ENCODE data around the gene ARFGAP1. TPM values are rescaled to one million over a fixed set of nuclear protein-coding genes. Genes with fewer than 3 reads are reported as not detected.

The ARFGAP1 gene
- total and polyA plus RNA-seq, 2 of the 8 experiments (the other 6 are each of a cell fraction or from before 2014, with no cell fraction given) = 93.7 to 100 TPM

- no peak for FAIRE-seq
- H3K27me3 ChIP-seq (replicated peaks in 1 of 4; ENCODE audit: control insufficient read depth in 3 of 4, extremely low read depth in 1 of 4, insufficient read depth in 3 of 4, low read length in 3 of 4) = peaks cover 4 to 51% (median 40%) of the 10 kb centered on the region in 4 experiments
- peak overlapping the region; percentile 13 for H2BK120ac ChIP-seq (replicated peaks; ENCODE audit: low read depth, low read length)
- peak overlapping the region in 1 of 2 experiments; percentile 97; a peak in 1 of 4 replicates for H3K4me2 ChIP-seq (ENCODE audit: insufficient read depth in 1 of 2, low read depth in 2 of 2, low read length in 2 of 2)
- H3K14ac ChIP-seq (ENCODE audit: insufficient read length) = no peak overlapping the region
- no peaks in the 10 kb centered on the region; the same call in 1 of the 2 replicates for H3K79me1 ChIP-seq (ENCODE audit: low read depth, low read length)
- peaks cover 0 to 4% of the 10 kb centered on the region in 2 experiments for H4K20me1 ChIP-seq (replicated peaks in 1 of 2; ENCODE audit: control insufficient read depth in 1 of 2, insufficient read depth in 2 of 2, low read length in 2 of 2)
- H3K36me3 ChIP-seq (ENCODE audit: control insufficient read depth in 2 of 4, insufficient read depth in 4 of 4, low read length in 3 of 4) = no peaks in the 10 kb centered on the region; a peak in 1 of 8 replicates
- WGBS, 2 experiments (ENCODE audit: extremely low coverage in 1 of 2, insufficient coverage in 1 of 2, insufficient read length in 1 of 2, insufficient replicate concordance in 2 of 2, low coverage in 1 of 2, low lambda C conversion rate in 2 of 2, missing lambda C conversion rate in 1 of 2) = 73% methylated on average over 31 of the region's 31 CpGs; no CpG with 5 or more reads in 1 of the 2 experiments
- H4K8ac ChIP-seq (ENCODE audit: extremely low read depth, insufficient read depth, low read length) = no peak overlapping the region; the same call in 1 of the 2 replicates
- H3K23me2 ChIP-seq (ENCODE audit: low read depth, low read length) = peaks cover 13% of the 10 kb centered on the region; the same call in 1 of the 2 replicates
- ChIA-PET POLR2A (ENCODE audit: partially characterized antibody) (interaction anchor here (1.1 to 4.7 kb wide), 4 partner anchors 9 to 35 kb away, joined by 3 to 21 read pairs (median 4); partner anchors contain the start of gene BIRC7), CTCF (ENCODE audit: partially characterized antibody) (interaction anchor here (0.7 to 6.8 kb wide), 10 partner anchors 9 to 240 kb away, joined by 3 to 87 read pairs (median 4); partner anchors contain the start of genes ARFGAP1 and BIRC7)
- H2BK15ac ChIP-seq (ENCODE audit: low read length) = peak overlapping the region; percentile 40; the same call in 1 of the 2 replicates
- no peaks in the 10 kb centered on the region for H3K9me3 ChIP-seq (ENCODE audit: insufficient read depth in 2 of 2, low read depth in 1 of 2, low read length in 1 of 2)
- TF ChIP-seq RFX5 (IDR thresholded peaks at IDR 0.05; ENCODE audit: borderline replicate concordance, low read depth, low read length) = no peak
- no peak for TF ChIP-seq TBP (IDR thresholded peaks at IDR 0.05; ENCODE audit: low read depth, low read length)
- TF ChIP-seq EGR1 (IDR thresholded peaks at IDR 0.05; ENCODE audit: borderline replicate concordance, low read depth, low read length) = peak; percentile 66
- H2BK5ac ChIP-seq (ENCODE audit: low read depth, low read length) = peak overlapping the region; percentile 52; the same call in 1 of the 2 replicates
- no peak overlapping the region for H3K27ac ChIP-seq (ENCODE audit: low read depth, low read length)
- H3K4me3 ChIP-seq (ENCODE audit: extremely low read depth in 1 of 4, insufficient read depth in 2 of 4, low read depth in 3 of 4, low read length in 4 of 4) = no peak overlapping the region
- no peak for DNase-seq (ENCODE audit: low read depth in 1 of 2, low spot score in 2 of 2)
- peak overlapping the region; percentile 24; the same call in 1 of the 2 replicates for H3K18ac ChIP-seq (ENCODE audit: extremely low read depth, low read length)
- H3K56ac ChIP-seq (replicated peaks; ENCODE audit: insufficient read length, low read depth, low read length) = no peak overlapping the region
- no peak overlapping the region for H3K4ac ChIP-seq (replicated peaks; ENCODE audit: insufficient read length, low read depth, low read length)
- H4K91ac ChIP-seq (replicated peaks; ENCODE audit: insufficient read length, low read length) = peak overlapping the region; percentile 38
- no peak overlapping the region for H2AFZ ChIP-seq (ENCODE audit: low read length)
- H2AK5ac ChIP-seq (ENCODE audit: low read depth, low read length) = peak overlapping the region; percentile 75; the same call in 1 of the 2 replicates
- H3K4me1 ChIP-seq (replicated peaks in 1 of 4; ENCODE audit: control insufficient read depth in 3 of 4, insufficient read depth in 4 of 4, low read length in 3 of 4) = peaks cover 2 to 18% (median 15%) of the 10 kb centered on the region in 4 experiments
- H2BK20ac ChIP-seq (ENCODE audit: low read length) = no peak overlapping the region
- H4K5ac ChIP-seq (ENCODE audit: insufficient read length, low read depth, low read length) = no peak overlapping the region
- H3K79me2 ChIP-seq (ENCODE audit: control insufficient read depth in 1 of 2, insufficient read depth in 2 of 2, low read length in 2 of 2) = no peaks in the 10 kb centered on the region
- no peak overlapping the region for H3K23ac ChIP-seq (ENCODE audit: insufficient read length)
- H3K9ac ChIP-seq (replicated peaks in 1 of 4; ENCODE audit: extremely low read depth in 1 of 4, low read depth in 3 of 4, low read length in 3 of 4) = no peak overlapping the region
- peak overlapping the region; percentile 93; the same call in 1 of the 2 replicates for H2BK12ac ChIP-seq (ENCODE audit: low read depth, low read length)
Observed at GRCh38 chr20:63255931-63256704, 16.5 kb upstream of the ARFGAP1 start.
